GM23338 (cell line): ENCODE measurements around the gene SFSWAP. TPM values are rescaled to one million over a fixed set of nuclear protein-coding genes. Genes with fewer than 3 reads are reported as not detected.

Experiments used
- ATAC-seq: fragments of 200-7000 bp; cut with Tn5 transposase; 3 replicates; pipeline ENCODE4 v1.9.1; 2020
- DNase-seq: peaks from one replicate; pipeline ENCODE4 v3.0.0-alpha.2; 2015; ENCODE audit warnings: low spot score
- H2AFZ ChIP-seq: fragments of 200-600 bp; sonication (generic); 2 replicates; pipeline ENCODE4 v1.8.0; 2016; ENCODE audit warnings: antibody characterized with exemption, mild to moderate bottlenecking, moderate library complexity
- H3F3A ChIP-seq: fragments of 200-600 bp; sonication (generic); replicated peaks from 2 replicates; pipeline ENCODE4 v1.8.0; 2017; ENCODE audit warnings: antibody characterized with exemption, mixed run types, low read depth
- H3K27ac ChIP-seq: fragments of 200-600 bp; sonication (generic); 2 replicates; pipeline ENCODE4 v1.6.1; 2016; ENCODE audit warnings: low read depth
- H3K27me3 ChIP-seq: fragments of 200-600 bp; sonication (generic); 2 replicates; pipeline ENCODE4 v1.8.0; 2016; ENCODE audit warnings: mild to moderate bottlenecking, mixed run types, moderate library complexity; ENCODE audit not compliant: insufficient read depth
- H3K36me3 ChIP-seq: fragments of 200-600 bp; sonication (generic); 2 replicates; pipeline ENCODE4 v1.8.0; 2016; ENCODE audit warnings: mild to moderate bottlenecking; ENCODE audit not compliant: insufficient read depth
- H3K4me1 ChIP-seq: fragments of 200-600 bp; sonication (generic); 2 replicates; pipeline ENCODE4 v1.8.0; 2016; ENCODE audit warnings: mild to moderate bottlenecking, moderate library complexity; ENCODE audit not compliant: insufficient read depth
- H3K4me2 ChIP-seq: fragments of 200-600 bp; sonication (generic); 2 replicates; pipeline ENCODE4 v1.7.1; 2017; ENCODE audit warnings: mixed run types
- H3K4me3 ChIP-seq: fragments of 200-600 bp; sonication (generic); 2 replicates; pipeline ENCODE4 v1.6.1; 2016; ENCODE audit warnings: mixed run types
- H3K79me2 ChIP-seq: fragments of 200-600 bp; sonication (generic); replicated peaks from 2 replicates; pipeline ENCODE4 v1.8.0; 2017; ENCODE audit warnings: mild to moderate bottlenecking; ENCODE audit not compliant: insufficient read depth
- H3K9me2 ChIP-seq: fragments of 200-600 bp; sonication (generic); 2 replicates; pipeline ENCODE4 v1.8.0; 2017; ENCODE audit not compliant: insufficient read depth
- H4K20me1 ChIP-seq: fragments of 200-600 bp; sonication (generic); replicated peaks from 2 replicates; pipeline ENCODE4 v1.8.0; 2017; ENCODE audit warnings: mild to moderate bottlenecking; ENCODE audit not compliant: insufficient read depth
- H3K27ac Mint-ChIP-seq: 2 replicates; pipeline ENCODE4 v1.8.0; 2020; ENCODE audit warnings: inconsistent platforms, mild to moderate bottlenecking, moderate library complexity, mixed read lengths
- H3K27me3 Mint-ChIP-seq: 3 replicates; pipeline ENCODE4 v1.8.0; 2022; ENCODE audit warnings: low read depth, mild to moderate bottlenecking, moderate library complexity, mixed read lengths, inconsistent platforms; ENCODE audit not compliant: insufficient read depth, poor library complexity
- H3K36me3 Mint-ChIP-seq: 3 replicates; pipeline ENCODE4 v1.8.0; 2021; ENCODE audit warnings: low read depth, mild to moderate bottlenecking, inconsistent platforms, moderate library complexity, mixed read lengths
- H3K4me1 Mint-ChIP-seq: 3 replicates; pipeline ENCODE4 v1.8.0; 2020; ENCODE audit warnings: mild to moderate bottlenecking, inconsistent platforms, mixed read lengths
- H3K4me3 Mint-ChIP-seq: 3 replicates; pipeline ENCODE4 v1.8.0; 2021; ENCODE audit warnings: moderate library complexity, mild to moderate bottlenecking, inconsistent platforms, mixed read lengths
- H3K9me3 Mint-ChIP-seq: 3 replicates; pipeline ENCODE4 v1.8.0; 2020; ENCODE audit warnings: moderate library complexity, mild to moderate bottlenecking, inconsistent platforms, mixed read lengths
- CREB1 ChIP-seq: fragments of 250-450 bp; sonication (Bioruptor Pico); IDR thresholded peaks from 2 replicates; pipeline ENCODE4 v1.5.0; 2020; ENCODE audit warnings: low read depth, mild to moderate bottlenecking, moderate library complexity
- EZH2 ChIP-seq: fragments of 200-600 bp; sonication (generic); IDR thresholded peaks from one replicate; pipeline ENCODE4 v1.8.0; 2017; ENCODE audit warnings: antibody characterized with exemption, mild to moderate bottlenecking, low read depth; ENCODE audit not compliant: unreplicated experiment
- EZH2phosphoT487 ChIP-seq: fragments of 200-600 bp; sonication (generic); IDR thresholded peaks from one replicate; pipeline ENCODE4 v1.8.1; 2018; ENCODE audit warnings: antibody characterized with exemption; ENCODE audit not compliant: unreplicated experiment
- JUNB ChIP-seq: IDR thresholded peaks from one replicate; pipeline ENCODE4 v1.6.1; 2016; ENCODE audit warnings: antibody characterized with exemption; ENCODE audit not compliant: unreplicated experiment
- NANOG ChIP-seq: IDR thresholded peaks from 2 replicates; pipeline ENCODE4 v1.6.1; 2016; ENCODE audit warnings: antibody characterized with exemption, borderline replicate concordance
- POLR2AphosphoS5 ChIP-seq: IDR thresholded peaks from 2 replicates; pipeline ENCODE4 v1.6.1; 2016; ENCODE audit warnings: antibody characterized with exemption, low read depth
- STAT1 ChIP-seq: IDR thresholded peaks from one replicate; pipeline ENCODE4 v1.6.1; 2016; ENCODE audit warnings: antibody characterized with exemption; ENCODE audit not compliant: unreplicated experiment
- ZNF114 ChIP-seq: fragments of 250-450 bp; sonication (Bioruptor Pico); IDR thresholded peaks from 2 replicates; pipeline ENCODE4 v1.5.0; 2020; ENCODE audit warnings: mild to moderate bottlenecking, moderate library complexity
- ZNF331 ChIP-seq: fragments of 250-450 bp; sonication (Bioruptor Pico); IDR thresholded peaks from 2 replicates; pipeline ENCODE4 v1.5.0; 2020; ENCODE audit warnings: low read depth, mild to moderate bottlenecking, moderate library complexity
- polyA plus RNA-seq: library from polyadenylated mRNA; unstranded; fragments of >200 nt; fragmentation: Nextera tagmentation; extraction: Ambion mirVana; gene quantifications from 2 replicates; pipeline ENCODE4 v1.2.1, GENCODE V29; 2016
- total RNA-seq: library from RNA; depleted of rRNA; stranded (reverse); fragments of >200 nt; shearing (Covaris generic); gene quantifications from 2 replicates; pipeline ENCODE4 v1.2.3, GENCODE V29; 2014
- TF ChIP-seq, protein P1 (sequence below), 2 experiments: fragments of 200-600 bp in 1 of 2; sonication (generic) in 1 of 2; conservative IDR thresholded peaks; 2 replicates each; pipeline versions ENCODE4 v1.5.1 to v1.6.1; 2016 to 2017; ENCODE audit warnings: antibody characterized with exemption in 2 of 2, low read depth in 2 of 2, mild to moderate bottlenecking in 2 of 2, moderate library complexity in 1 of 2
- TF ChIP-seq, protein P2 (sequence below): IDR thresholded peaks from 2 replicates; pipeline ENCODE4 v1.6.1; 2016; ENCODE audit warnings: antibody characterized with exemption
- TF ChIP-seq, protein P3 (sequence below): fragments of 250-450 bp; sonication (Bioruptor Pico); IDR thresholded peaks from 2 replicates; pipeline ENCODE4 v1.5.0; 2020; ENCODE audit warnings: mild to moderate bottlenecking, moderate library complexity
- TF ChIP-seq, protein P4 (sequence below): IDR thresholded peaks from one replicate; pipeline ENCODE4 v1.6.1; 2018; ENCODE audit warnings: antibody characterized with exemption; ENCODE audit not compliant: unreplicated experiment

Gene SFSWAP
- total and polyA plus RNA-seq, 2 experiments from 2014 or later = 41.0 to 49.8 TPM

DNA sequence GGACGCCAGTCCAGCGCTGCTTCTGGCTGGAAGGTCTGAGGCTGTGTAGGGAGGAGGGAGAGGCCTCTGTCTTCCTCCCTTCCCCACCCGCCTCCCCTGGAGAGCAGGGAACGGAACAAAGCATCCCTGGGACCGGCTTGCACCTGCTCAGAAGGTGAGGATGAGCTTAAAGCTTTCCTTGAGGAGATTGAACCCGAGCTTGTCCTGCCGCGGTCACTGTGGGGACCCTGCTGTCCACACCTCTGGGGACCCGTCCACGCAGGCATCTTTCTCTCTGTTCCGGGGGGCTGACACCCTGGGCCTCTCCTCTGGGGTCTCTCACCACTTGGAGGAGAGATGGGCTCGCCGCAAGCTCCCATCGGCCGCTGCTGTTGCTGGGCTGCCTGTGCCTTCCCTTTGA lies 33.2 kb upstream of the SFSWAP start:
- TF ChIP-seq, protein P1, sequence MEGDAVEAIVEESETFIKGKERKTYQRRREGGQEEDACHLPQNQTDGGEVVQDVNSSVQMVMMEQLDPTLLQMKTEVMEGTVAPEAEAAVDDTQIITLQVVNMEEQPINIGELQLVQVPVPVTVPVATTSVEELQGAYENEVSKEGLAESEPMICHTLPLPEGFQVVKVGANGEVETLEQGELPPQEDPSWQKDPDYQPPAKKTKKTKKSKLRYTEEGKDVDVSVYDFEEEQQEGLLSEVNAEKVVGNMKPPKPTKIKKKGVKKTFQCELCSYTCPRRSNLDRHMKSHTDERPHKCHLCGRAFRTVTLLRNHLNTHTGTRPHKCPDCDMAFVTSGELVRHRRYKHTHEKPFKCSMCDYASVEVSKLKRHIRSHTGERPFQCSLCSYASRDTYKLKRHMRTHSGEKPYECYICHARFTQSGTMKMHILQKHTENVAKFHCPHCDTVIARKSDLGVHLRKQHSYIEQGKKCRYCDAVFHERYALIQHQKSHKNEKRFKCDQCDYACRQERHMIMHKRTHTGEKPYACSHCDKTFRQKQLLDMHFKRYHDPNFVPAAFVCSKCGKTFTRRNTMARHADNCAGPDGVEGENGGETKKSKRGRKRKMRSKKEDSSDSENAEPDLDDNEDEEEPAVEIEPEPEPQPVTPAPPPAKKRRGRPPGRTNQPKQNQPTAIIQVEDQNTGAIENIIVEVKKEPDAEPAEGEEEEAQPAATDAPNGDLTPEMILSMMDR (conservative IDR thresholded peaks at IDR 0.05; ENCODE audit: low read depth in 2 of 2) = no peak
- no peak for TF ChIP-seq STAT1
- no peak for TF ChIP-seq ZNF331 (CRISPR knock-in tag)
- no peak for TF ChIP-seq EZH2phosphoT487
- TF ChIP-seq, protein P2, sequence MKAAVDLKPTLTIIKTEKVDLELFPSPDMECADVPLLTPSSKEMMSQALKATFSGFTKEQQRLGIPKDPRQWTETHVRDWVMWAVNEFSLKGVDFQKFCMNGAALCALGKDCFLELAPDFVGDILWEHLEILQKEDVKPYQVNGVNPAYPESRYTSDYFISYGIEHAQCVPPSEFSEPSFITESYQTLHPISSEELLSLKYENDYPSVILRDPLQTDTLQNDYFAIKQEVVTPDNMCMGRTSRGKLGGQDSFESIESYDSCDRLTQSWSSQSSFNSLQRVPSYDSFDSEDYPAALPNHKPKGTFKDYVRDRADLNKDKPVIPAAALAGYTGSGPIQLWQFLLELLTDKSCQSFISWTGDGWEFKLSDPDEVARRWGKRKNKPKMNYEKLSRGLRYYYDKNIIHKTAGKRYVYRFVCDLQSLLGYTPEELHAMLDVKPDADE = no peak
- TF ChIP-seq ZNF114 = no peak
- no peak for TF ChIP-seq POLR2AphosphoS5
- TF ChIP-seq JUNB = no peak
- no peak for TF ChIP-seq EZH2
- TF ChIP-seq, protein P3, sequence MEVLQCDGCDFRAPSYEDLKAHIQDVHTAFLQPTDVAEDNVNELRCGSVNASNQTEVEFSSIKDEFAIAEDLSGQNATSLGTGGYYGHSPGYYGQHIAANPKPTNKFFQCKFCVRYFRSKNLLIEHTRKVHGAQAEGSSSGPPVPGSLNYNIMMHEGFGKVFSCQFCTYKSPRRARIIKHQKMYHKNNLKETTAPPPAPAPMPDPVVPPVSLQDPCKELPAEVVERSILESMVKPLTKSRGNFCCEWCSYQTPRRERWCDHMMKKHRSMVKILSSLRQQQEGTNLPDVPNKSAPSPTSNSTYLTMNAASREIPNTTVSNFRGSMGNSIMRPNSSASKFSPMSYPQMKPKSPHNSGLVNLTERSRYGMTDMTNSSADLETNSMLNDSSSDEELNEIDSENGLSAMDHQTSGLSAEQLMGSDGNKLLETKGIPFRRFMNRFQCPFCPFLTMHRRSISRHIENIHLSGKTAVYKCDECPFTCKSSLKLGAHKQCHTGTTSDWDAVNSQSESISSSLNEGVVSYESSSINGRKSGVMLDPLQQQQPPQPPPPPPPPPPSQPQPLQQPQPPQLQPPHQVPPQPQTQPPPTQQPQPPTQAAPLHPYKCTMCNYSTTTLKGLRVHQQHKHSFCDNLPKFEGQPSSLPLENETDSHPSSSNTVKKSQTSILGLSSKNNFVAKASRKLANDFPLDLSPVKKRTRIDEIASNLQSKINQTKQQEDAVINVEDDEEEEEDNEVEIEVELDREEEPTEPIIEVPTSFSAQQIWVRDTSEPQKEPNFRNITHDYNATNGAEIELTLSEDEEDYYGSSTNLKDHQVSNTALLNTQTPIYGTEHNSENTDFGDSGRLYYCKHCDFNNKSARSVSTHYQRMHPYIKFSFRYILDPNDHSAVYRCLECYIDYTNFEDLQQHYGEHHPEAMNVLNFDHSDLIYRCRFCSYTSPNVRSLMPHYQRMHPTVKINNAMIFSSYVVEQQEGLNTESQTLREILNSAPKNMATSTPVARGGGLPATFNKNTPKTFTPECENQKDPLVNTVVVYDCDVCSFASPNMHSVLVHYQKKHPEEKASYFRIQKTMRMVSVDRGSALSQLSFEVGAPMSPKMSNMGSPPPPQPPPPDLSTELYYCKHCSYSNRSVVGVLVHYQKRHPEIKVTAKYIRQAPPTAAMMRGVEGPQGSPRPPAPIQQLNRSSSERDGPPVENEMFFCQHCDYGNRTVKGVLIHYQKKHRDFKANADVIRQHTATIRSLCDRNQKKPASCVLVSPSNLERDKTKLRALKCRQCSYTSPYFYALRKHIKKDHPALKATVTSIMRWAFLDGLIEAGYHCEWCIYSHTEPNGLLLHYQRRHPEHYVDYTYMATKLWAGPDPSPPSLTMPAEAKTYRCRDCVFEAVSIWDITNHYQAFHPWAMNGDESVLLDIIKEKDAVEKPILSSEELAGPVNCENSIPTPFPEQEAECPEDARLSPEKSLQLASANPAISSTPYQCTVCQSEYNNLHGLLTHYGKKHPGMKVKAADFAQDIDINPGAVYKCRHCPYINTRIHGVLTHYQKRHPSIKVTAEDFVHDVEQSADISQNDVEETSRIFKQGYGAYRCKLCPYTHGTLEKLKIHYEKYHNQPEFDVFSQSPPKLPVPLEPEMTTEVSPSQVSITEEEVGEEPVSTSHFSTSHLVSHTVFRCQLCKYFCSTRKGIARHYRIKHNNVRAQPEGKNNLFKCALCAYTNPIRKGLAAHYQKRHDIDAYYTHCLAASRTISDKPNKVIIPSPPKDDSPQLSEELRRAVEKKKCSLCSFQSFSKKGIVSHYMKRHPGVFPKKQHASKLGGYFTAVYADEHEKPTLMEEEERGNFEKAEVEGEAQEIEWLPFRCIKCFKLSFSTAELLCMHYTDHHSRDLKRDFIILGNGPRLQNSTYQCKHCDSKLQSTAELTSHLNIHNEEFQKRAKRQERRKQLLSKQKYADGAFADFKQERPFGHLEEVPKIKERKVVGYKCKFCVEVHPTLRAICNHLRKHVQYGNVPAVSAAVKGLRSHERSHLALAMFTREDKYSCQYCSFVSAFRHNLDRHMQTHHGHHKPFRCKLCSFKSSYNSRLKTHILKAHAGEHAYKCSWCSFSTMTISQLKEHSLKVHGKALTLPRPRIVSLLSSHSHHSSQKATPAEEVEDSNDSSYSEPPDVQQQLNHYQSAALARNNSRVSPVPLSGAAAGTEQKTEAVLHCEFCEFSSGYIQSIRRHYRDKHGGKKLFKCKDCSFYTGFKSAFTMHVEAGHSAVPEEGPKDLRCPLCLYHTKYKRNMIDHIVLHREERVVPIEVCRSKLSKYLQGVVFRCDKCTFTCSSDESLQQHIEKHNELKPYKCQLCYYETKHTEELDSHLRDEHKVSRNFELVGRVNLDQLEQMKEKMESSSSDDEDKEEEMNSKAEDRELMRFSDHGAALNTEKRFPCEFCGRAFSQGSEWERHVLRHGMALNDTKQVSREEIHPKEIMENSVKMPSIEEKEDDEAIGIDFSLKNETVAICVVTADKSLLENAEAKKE (CRISPR knock-in tag) = no peak
- TF ChIP-seq, protein P4, sequence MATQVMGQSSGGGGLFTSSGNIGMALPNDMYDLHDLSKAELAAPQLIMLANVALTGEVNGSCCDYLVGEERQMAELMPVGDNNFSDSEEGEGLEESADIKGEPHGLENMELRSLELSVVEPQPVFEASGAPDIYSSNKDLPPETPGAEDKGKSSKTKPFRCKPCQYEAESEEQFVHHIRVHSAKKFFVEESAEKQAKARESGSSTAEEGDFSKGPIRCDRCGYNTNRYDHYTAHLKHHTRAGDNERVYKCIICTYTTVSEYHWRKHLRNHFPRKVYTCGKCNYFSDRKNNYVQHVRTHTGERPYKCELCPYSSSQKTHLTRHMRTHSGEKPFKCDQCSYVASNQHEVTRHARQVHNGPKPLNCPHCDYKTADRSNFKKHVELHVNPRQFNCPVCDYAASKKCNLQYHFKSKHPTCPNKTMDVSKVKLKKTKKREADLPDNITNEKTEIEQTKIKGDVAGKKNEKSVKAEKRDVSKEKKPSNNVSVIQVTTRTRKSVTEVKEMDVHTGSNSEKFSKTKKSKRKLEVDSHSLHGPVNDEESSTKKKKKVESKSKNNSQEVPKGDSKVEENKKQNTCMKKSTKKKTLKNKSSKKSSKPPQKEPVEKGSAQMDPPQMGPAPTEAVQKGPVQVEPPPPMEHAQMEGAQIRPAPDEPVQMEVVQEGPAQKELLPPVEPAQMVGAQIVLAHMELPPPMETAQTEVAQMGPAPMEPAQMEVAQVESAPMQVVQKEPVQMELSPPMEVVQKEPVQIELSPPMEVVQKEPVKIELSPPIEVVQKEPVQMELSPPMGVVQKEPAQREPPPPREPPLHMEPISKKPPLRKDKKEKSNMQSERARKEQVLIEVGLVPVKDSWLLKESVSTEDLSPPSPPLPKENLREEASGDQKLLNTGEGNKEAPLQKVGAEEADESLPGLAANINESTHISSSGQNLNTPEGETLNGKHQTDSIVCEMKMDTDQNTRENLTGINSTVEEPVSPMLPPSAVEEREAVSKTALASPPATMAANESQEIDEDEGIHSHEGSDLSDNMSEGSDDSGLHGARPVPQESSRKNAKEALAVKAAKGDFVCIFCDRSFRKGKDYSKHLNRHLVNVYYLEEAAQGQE = no peak
- TF ChIP-seq NANOG = no peak
- TF ChIP-seq CREB1 (CRISPR knock-in tag) = no peak
- Histone ChIP-seq H3K36me3 (no peaks in the 10 kb centered on the region), H3K27me3 (no peaks in the 10 kb centered on the region), H3K4me2 (no peak overlapping the region), H3K79me2 (no peaks in the 10 kb centered on the region), H4K20me1 (no peaks in the 10 kb centered on the region), H3K4me1 (no peaks in the 10 kb centered on the region), H3K27ac (no peak overlapping the region), H2AFZ (no peak overlapping the region), H3K9me2 (no peaks in the 10 kb centered on the region), H3F3A (no peaks in the 10 kb centered on the region), H3K4me3 (no peak overlapping the region)
- H3K27ac Mint-ChIP-seq = no peak overlapping the region
- peaks cover 16% of the 10 kb centered on the region for H3K27me3 Mint-ChIP-seq
- DNase-seq (no peak), ATAC-seq (no peak)
- peaks cover 12% of the 10 kb centered on the region for H3K4me1 Mint-ChIP-seq
- peaks cover 3% of the 10 kb centered on the region; the same call in 1 of the 3 replicates for H3K36me3 Mint-ChIP-seq
- H3K9me3 Mint-ChIP-seq = peaks cover 10% of the 10 kb centered on the region; the same call in 2 of the 3 replicates
- H3K4me3 Mint-ChIP-seq = no peak overlapping the region
